IMR-90 (cell line): ENCODE results near the gene TLL1. TPM values are rescaled to one million over a fixed set of nuclear protein-coding genes. Genes with fewer than 3 reads are reported as not detected.

Source experiments
- ATAC-seq: fragments of 200-7000 bp; cut with Tn5 transposase; 2 replicates; pipeline ENCODE4 v1.9.1; 2020; ENCODE audit warnings: low read depth, mild to moderate bottlenecking, moderate library complexity
- BruUV-seq: library from RNA; stranded (reverse); fragments of 400-500 nt; replicated peaks from 2 replicates; lab custom pipeline; 2021; lab: Mats Ljungman, UMichigan
- CTCF ChIA-PET: fragments of 300-600 bp; formaldehyde crosslinking; extraction: SDS; loops from one replicate; lab custom pipeline; 2021; ENCODE audit warnings: antibody characterized with exemption; lab: Yijun Ruan, JAX
- POLR2A ChIA-PET: fragments of 300-600 bp; sonication (Branson Sonifier 250); formaldehyde crosslinking; loops from one replicate; lab custom pipeline; 2022; ENCODE audit warnings: antibody characterized with exemption; ENCODE audit not compliant: unreplicated experiment; lab: Charles Lee
- DNase-seq: peaks from one replicate; pipeline ENCODE4 v3.0.0; 2013
- H2AFZ ChIP-seq: replicated peaks from 2 replicates; pipeline ENCODE3; 2013; ENCODE audit warnings: low read length, mild to moderate bottlenecking; ENCODE audit not compliant: poor library complexity
- H2AK5ac ChIP-seq: 2 replicates; pipeline ENCODE4 v1.6.1; 2013; ENCODE audit warnings: low read depth, low read length, inconsistent platforms
- H2AK9ac ChIP-seq: replicated peaks from 2 replicates; pipeline ENCODE3; 2013; ENCODE audit warnings: mild to moderate bottlenecking, low read depth, low read length, moderate library complexity; ENCODE audit not compliant: poor library complexity
- H2BK120ac ChIP-seq: 2 replicates; pipeline ENCODE4 v1.6.1; 2013; ENCODE audit warnings: low read depth, low read length, inconsistent platforms
- H2BK15ac ChIP-seq: 3 replicates; pipeline ENCODE4 v1.6.1; 2013; ENCODE audit warnings: low read depth, low read length, inconsistent platforms
- H2BK20ac ChIP-seq: 2 replicates; pipeline ENCODE4 v1.6.1; 2013; ENCODE audit warnings: low read depth, mild to moderate bottlenecking, inconsistent platforms, low read length, moderate library complexity
- H2BK5ac ChIP-seq: 2 replicates; pipeline ENCODE4 v1.6.1; 2013; ENCODE audit warnings: mild to moderate bottlenecking, low read depth, low read length, inconsistent platforms; ENCODE audit not compliant: poor library complexity, severe bottlenecking
- H3K14ac ChIP-seq: replicated peaks from 2 replicates; pipeline ENCODE4 v1.6.1; 2013; ENCODE audit warnings: low read depth, low read length, inconsistent platforms
- H3K18ac ChIP-seq: 2 replicates; pipeline ENCODE4 v1.6.1; 2013; ENCODE audit warnings: low read depth, low read length, control low read depth
- H3K23ac ChIP-seq: 2 replicates; pipeline ENCODE4 v1.6.1; 2013; ENCODE audit warnings: low read depth, low read length, inconsistent platforms
- H3K27ac ChIP-seq: 2 replicates; pipeline ENCODE4 v1.5.1; 2013; ENCODE audit warnings: mild to moderate bottlenecking, control low read depth, low read length; ENCODE audit not compliant: insufficient read depth
- H3K27me3 ChIP-seq: 2 replicates; pipeline ENCODE4 v1.6.1; 2013; ENCODE audit warnings: low read length; ENCODE audit not compliant: control insufficient read depth, insufficient read depth
- H3K36me3 ChIP-seq: 2 replicates; pipeline ENCODE4 v1.6.1; 2013; ENCODE audit warnings: low read length, mixed read lengths; ENCODE audit not compliant: control insufficient read depth, insufficient read depth
- H3K4ac ChIP-seq: 2 replicates; pipeline ENCODE4 v1.6.1; 2013; ENCODE audit warnings: low read depth, low read length, inconsistent platforms
- H3K4me1 ChIP-seq: 2 replicates; pipeline ENCODE4 v1.6.1; 2013; ENCODE audit warnings: low read length, mixed read lengths; ENCODE audit not compliant: control insufficient read depth, insufficient read depth
- H3K4me2 ChIP-seq: 2 replicates; pipeline ENCODE4 v1.6.1; 2013; ENCODE audit warnings: low read depth, mild to moderate bottlenecking, control low read depth, low read length, moderate library complexity
- H3K4me3 ChIP-seq: 2 replicates; pipeline ENCODE4 v1.5.1; 2013; ENCODE audit warnings: low read depth, mild to moderate bottlenecking, control low read depth, low read length, moderate library complexity; ENCODE audit not compliant: insufficient read depth
- H3K56ac ChIP-seq: 2 replicates; pipeline ENCODE4 v1.6.1; 2013; ENCODE audit warnings: low read length, inconsistent platforms; ENCODE audit not compliant: insufficient read depth; ENCODE audit errors: extremely low read depth
- H3K79me1 ChIP-seq, 2 experiments: 2 replicates each; pipeline ENCODE4 v1.6.1; 2013; ENCODE audit warnings: low read length in 2 of 2, inconsistent platforms in 1 of 2, low read depth in 1 of 2
- H3K9ac ChIP-seq: 2 replicates; pipeline ENCODE4 v1.6.1; 2013; ENCODE audit warnings: low read depth, low read length, control low read depth
- H3K9me1 ChIP-seq: 2 replicates; pipeline ENCODE4 v1.6.1; 2013; ENCODE audit warnings: low read length, inconsistent platforms; ENCODE audit not compliant: insufficient read depth
- H3K9me3 ChIP-seq: 2 replicates; pipeline ENCODE4 v1.6.1; 2013; ENCODE audit warnings: low read length; ENCODE audit not compliant: control insufficient read depth, insufficient read depth
- H4K20me1 ChIP-seq: 2 replicates; pipeline ENCODE4 v1.6.1; 2013; ENCODE audit warnings: low read length, inconsistent platforms; ENCODE audit not compliant: insufficient read depth
- H4K5ac ChIP-seq: 2 replicates; pipeline ENCODE4 v1.6.1; 2013; ENCODE audit warnings: mild to moderate bottlenecking, low read depth, low read length, control low read depth
- H4K8ac ChIP-seq, 2 experiments: 2 replicates each; pipeline ENCODE4 v1.6.1; 2013; ENCODE audit warnings: low read depth in 2 of 2, low read length in 2 of 2, control low read depth in 1 of 2, inconsistent platforms in 1 of 2
- H4K91ac ChIP-seq: 2 replicates; pipeline ENCODE4 v1.6.1; 2013; ENCODE audit warnings: low read depth, low read length, inconsistent platforms; ENCODE audit not compliant: insufficient read depth
- BHLHE40 ChIP-seq: fragments of 150-350 bp; IDR thresholded peaks from 2 replicates; pipeline ENCODE4 v1.6.1; 2016; ENCODE audit warnings: mild to moderate bottlenecking, low read depth, low read length
- CEBPB ChIP-seq: IDR thresholded peaks from 2 replicates; pipeline ENCODE4 v1.6.1; 2012; ENCODE audit warnings: low read depth, low read length, improper control_type of control experiment
- CHD1 ChIP-seq: IDR thresholded peaks from 2 replicates; pipeline ENCODE4 v1.6.1; 2012; ENCODE audit warnings: low read depth, low read length, improper control_type of control experiment
- CTCF ChIP-seq: conservative IDR thresholded peaks from 2 replicates; pipeline ENCODE4 v1.5.1; 2012; ENCODE audit warnings: mild to moderate bottlenecking, low read depth, low read length, improper control_type of control experiment
- ELK1 ChIP-seq: fragments of 150-350 bp; IDR thresholded peaks from 2 replicates; pipeline ENCODE4 v1.6.1; 2016; ENCODE audit warnings: low read depth, mild to moderate bottlenecking, low read length, moderate library complexity, borderline replicate concordance
- FOS ChIP-seq: fragments of 150-350 bp; IDR thresholded peaks from 2 replicates; pipeline ENCODE4 v1.6.1; 2016; ENCODE audit warnings: low read depth, low read length
- MAFK ChIP-seq: IDR thresholded peaks from 2 replicates; pipeline ENCODE4 v1.6.1; 2012; ENCODE audit warnings: low read depth, low read length, improper control_type of control experiment
- MAZ ChIP-seq: IDR thresholded peaks from 2 replicates; pipeline ENCODE4 v1.6.1; 2012; ENCODE audit warnings: low read depth, mild to moderate bottlenecking, low read length, improper control_type of control experiment, moderate library complexity, borderline replicate concordance
- MXI1 ChIP-seq: IDR thresholded peaks from 2 replicates; pipeline ENCODE4 v1.6.1; 2012; ENCODE audit warnings: low read depth, mild to moderate bottlenecking, low read length, moderate library complexity, borderline replicate concordance
- NFE2L2 ChIP-seq: fragments of 150-350 bp; IDR thresholded peaks from 2 replicates; pipeline ENCODE4 v1.6.1; 2016; ENCODE audit warnings: low read depth, mild to moderate bottlenecking, low read length
- POLR2A ChIP-seq: IDR thresholded peaks from 2 replicates; pipeline ENCODE4 v1.6.1; 2012; ENCODE audit warnings: mild to moderate bottlenecking, low read depth, low read length
- RAD21 ChIP-seq: IDR thresholded peaks from 2 replicates; pipeline ENCODE4 v1.6.1; 2012; ENCODE audit warnings: low read length, improper control_type of control experiment
- RCOR1 ChIP-seq: IDR thresholded peaks from 2 replicates; pipeline ENCODE4 v1.6.1; 2012; ENCODE audit warnings: mild to moderate bottlenecking, low read length, improper control_type of control experiment; ENCODE audit not compliant: insufficient replicate concordance
- RFX5 ChIP-seq: IDR thresholded peaks from 2 replicates; pipeline ENCODE4 v1.8.0; 2012; ENCODE audit warnings: low read depth, mild to moderate bottlenecking, low read length, moderate library complexity
- SMC3 ChIP-seq: fragments of 150-350 bp; IDR thresholded peaks from 2 replicates; pipeline ENCODE4 v1.6.1; 2016; ENCODE audit warnings: low read depth, mild to moderate bottlenecking, antibody characterized with exemption, low read length, moderate library complexity
- USF2 ChIP-seq: fragments of 150-350 bp; IDR thresholded peaks from 2 replicates; pipeline ENCODE4 v1.6.1; 2017; ENCODE audit warnings: mild to moderate bottlenecking, antibody characterized with exemption, low read length, low read depth
- WGBS, 2 experiments: methylation state at CpG; one replicate each; pipeline versions ENCODE4 v1.1.5 to v1.1.7; 2013; ENCODE audit warnings: missing lambda C conversion rate in 2 of 2; ENCODE audit not compliant: insufficient read length in 1 of 2; ENCODE audit errors: extremely low coverage in 2 of 2; 5-methylcytosine and 5-hydroxymethylcytosine counted together
- dilution Hi-C: fragments of 300-500 bp; cut with HindIII; formaldehyde crosslinking; loops from one replicate; pipeline ENCODE4 v1.14.3; 2018; ENCODE audit warnings: low sequenced_read_pairs; ENCODE audit not compliant: unreplicated experiment
- in situ Hi-C: fragments of 300-500 bp; cut with MboI; formaldehyde crosslinking; loops from 3 replicates; pipeline ENCODE4 v1.14.3; 2019; ENCODE audit warnings: low sequenced_read_pairs, inconsistent platforms, mixed read lengths
- intact Hi-C: fragments of 100-400 bp; cut with micrococcal nuclease; formaldehyde crosslinking; loops from 2 replicates; pipeline ENCODE4 v1.10.0; 2022
- polyA plus RNA-seq, 3 experiments: library from polyadenylated mRNA; depleted of rRNA; stranded (reverse); fragments of >200 nt; gene quantifications; 2 replicates each; pipeline ENCODE4 v1.2.3, GENCODE V29; 2012; ENCODE audit warnings: low replicate concordance in 1 of 3
- total RNA-seq: library from RNA; depleted of rRNA; stranded (reverse); fragments of >200 nt; gene quantifications from 2 replicates; pipeline ENCODE4 v1.2.3, GENCODE V29; 2012

TLL1 gene
- total and polyA plus RNA-seq, 2 of the 4 experiments (the other 2 are of a cell fraction), result not detected

- no peaks in the 10 kb centered on the region for H4K20me1 ChIP-seq
- no TSS peak for BruUV-seq
- no peak overlapping the region for H2AK9ac ChIP-seq
- H3K4me3 ChIP-seq, result no peak overlapping the region
- H4K91ac ChIP-seq, result no peak overlapping the region
- in situ Hi-C loops, result no loop called here
- dilution Hi-C loops, result no loop called here
- intact Hi-C loops, result no loop called here
- no peak overlapping the region for H3K9ac ChIP-seq
- TF ChIP-seq MAFK (no peak), CEBPB (no peak), RAD21 (no peak), MXI1 (no peak), USF2 (no peak), NFE2L2 (no peak), CHD1 (no peak), SMC3 (no peak), BHLHE40 (no peak), FOS (no peak), MAZ (no peak), ELK1 (no peak), POLR2A (no peak), RFX5 (no peak), RCOR1 (no peak), CTCF (no peak)
- DNase-seq (no peak), ATAC-seq (no peak)
- H3K4me1 ChIP-seq, result no peaks in the 10 kb centered on the region
- no peak overlapping the region for H2BK20ac ChIP-seq
- no peak overlapping the region for H2BK5ac ChIP-seq
- H4K8ac ChIP-seq, result no peak overlapping the region
- no peak overlapping the region for H3K18ac ChIP-seq
- no peaks in the 10 kb centered on the region for H3K27me3 ChIP-seq
- H2BK120ac ChIP-seq, result no peak overlapping the region
- no peak overlapping the region for H3K56ac ChIP-seq
- H3K9me3 ChIP-seq, result peaks cover 5% of the 10 kb centered on the region
- no peak overlapping the region for H3K14ac ChIP-seq
- WGBS, 2 experiments, result no CpG with 5 or more reads among the region's 2 CpGs
- CTCF ChIA-PET, result interaction anchor here (0.7 kb wide), 1 partner anchor 335 kb away, joined by 3 read pairs; no protein-coding TSS in a partner anchor
- H3K4me2 ChIP-seq, result no peak overlapping the region
- H2AFZ ChIP-seq, result no peak overlapping the region
- no peaks in the 10 kb centered on the region for H3K36me3 ChIP-seq
- H3K23ac ChIP-seq, result no peak overlapping the region
- POLR2A ChIA-PET, result interaction anchor here (0.6 kb wide), 1 partner anchor 43 kb away, joined by 5 read pairs; no protein-coding TSS in a partner anchor
- H3K4ac ChIP-seq, result no peak overlapping the region
- no peaks in the 10 kb centered on the region for H3K79me1 ChIP-seq
- no peaks in the 10 kb centered on the region for H3K9me1 ChIP-seq
- no peak overlapping the region for H2AK5ac ChIP-seq
- H2BK15ac ChIP-seq, result no peak overlapping the region
- no peak overlapping the region for H3K27ac ChIP-seq
- H4K5ac ChIP-seq, result no peak overlapping the region
Measured at GRCh38 chr4:165965503-165965902, 92.5 kb downstream of the TLL1 start.
